Measurements from ENCODE around the gene OR1J1. TPM values are rescaled to one million over a fixed set of nuclear protein-coding genes. Genes with fewer than 3 reads are reported as not detected.

Gene OR1J1
- polyA plus RNA-seq, 10 donors, result not detected

DNA sequence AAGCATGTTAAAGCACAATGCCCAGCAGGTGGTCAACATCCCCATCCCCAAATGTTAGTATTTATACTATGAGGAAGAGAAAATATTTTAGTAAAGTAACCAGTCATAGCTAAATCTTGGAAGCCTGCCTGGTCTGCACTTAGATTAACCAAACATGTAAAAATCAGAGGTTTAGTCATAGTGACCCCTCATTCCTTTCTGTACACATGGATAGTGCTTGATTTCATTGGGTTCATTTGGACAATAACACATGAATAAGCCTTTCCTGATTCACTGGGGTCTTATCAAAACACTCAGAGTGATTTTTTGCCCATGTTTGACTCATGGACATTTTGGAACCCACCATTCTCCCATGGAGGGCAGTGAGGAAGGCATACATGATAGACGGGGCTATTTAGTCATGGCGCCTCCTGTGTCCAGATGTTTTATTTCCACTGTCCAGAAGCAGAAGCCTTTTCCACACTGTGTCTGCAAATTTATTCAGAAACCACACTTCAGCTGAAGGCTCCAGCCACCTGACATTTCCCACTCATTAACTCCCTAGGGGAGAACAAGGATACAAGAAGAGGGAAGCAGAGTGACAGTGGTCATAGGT is 32.5 kb downstream of the OR1J1 start:
- DNase-seq, result peak in 1 of 3 donors; percentile 43

- DNase-seq, result peak in 2 of 3 donors; percentile 12 to 23
These were observed 33.5 kb downstream of the OR1J1 start for GRCh38 chr9:122444041-122444733.

DNA sequence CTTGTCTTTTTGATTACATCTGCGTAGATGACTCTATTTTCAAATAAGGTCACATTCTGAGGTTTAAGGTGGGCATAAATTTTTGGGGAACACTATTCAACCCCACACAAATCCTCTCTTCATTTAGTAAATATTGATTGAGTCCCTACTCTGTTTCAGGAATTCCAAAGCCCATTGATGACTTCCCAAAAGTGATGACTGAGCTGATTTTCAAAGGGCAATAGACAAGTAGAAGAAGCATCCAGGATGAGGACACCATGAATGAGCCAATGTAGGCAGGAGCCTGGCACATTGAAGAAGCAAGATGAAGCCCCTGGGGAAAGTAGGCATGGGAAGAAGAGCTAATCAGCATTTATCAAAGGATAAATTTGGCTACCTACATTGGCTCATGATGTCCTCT is 35.2 kb downstream of the OR1J1 start:
- DNase-seq, result no peak

Other genes starting within 250 kb of the OR1J1 start
- gene LHX6, start 249.0 kb downstream of the OR1J1 start, polyA plus RNA-seq (ENCODE audit: insufficient read length in 10 of 10), result 1 to 10 TPM; 3.3 to 6.8 (median 4.7) TPM
- gene RBM18, start 213.1 kb downstream of the OR1J1 start, polyA plus RNA-seq (ENCODE audit: insufficient read length in 10 of 10), result 10 to 100 TPM; 23.2 to 37.0 (median 29.3) TPM
- gene MRRF, start 213.0 kb downstream of the OR1J1 start, polyA plus RNA-seq (ENCODE audit: insufficient read length in 10 of 10), result 10 to 100 TPM; 21.6 to 40.8 (median 27.7) TPM
- gene PTGS1, start 106.9 kb downstream of the OR1J1 start, polyA plus RNA-seq (ENCODE audit: insufficient read length in 10 of 10), result 10 to 100 TPM in 1 of 10 donors, 1 to 10 TPM in 9; 2.9 to 14.3 (median 5.5) TPM
- gene OR1J2, start 32.9 kb upstream of the OR1J1 start, polyA plus RNA-seq (ENCODE audit: insufficient read length in 10 of 10), result not detected
- not detected for gene OR1J4, start 41.2 kb upstream of the OR1J1 start, polyA plus RNA-seq (ENCODE audit: insufficient read length in 10 of 10)
- not detected for gene OR1N1, start 49.4 kb upstream of the OR1J1 start, polyA plus RNA-seq (ENCODE audit: insufficient read length in 10 of 10)
- gene OR1N2, start 75.2 kb upstream of the OR1J1 start, polyA plus RNA-seq (ENCODE audit: insufficient read length in 10 of 10), result not detected
- under 1 TPM in 8 of 10 donors, not detected in 2; 0.08 to 0.23 (median 0.13) TPM for gene OR1L8, start 105.5 kb upstream of the OR1J1 start, polyA plus RNA-seq (ENCODE audit: insufficient read length in 10 of 10)
- not detected for gene OR1Q1, start 136.8 kb upstream of the OR1J1 start, polyA plus RNA-seq (ENCODE audit: insufficient read length in 10 of 10)
- not detected for gene OR1B1, start 179.7 kb upstream of the OR1J1 start, polyA plus RNA-seq (ENCODE audit: insufficient read length in 10 of 10)
- gene OR1L1, start 183.8 kb upstream of the OR1J1 start, polyA plus RNA-seq (ENCODE audit: insufficient read length in 10 of 10), result not detected
- gene OR1L3, start 197.2 kb upstream of the OR1J1 start, polyA plus RNA-seq (ENCODE audit: insufficient read length in 10 of 10), result not detected
- not detected for gene OR1L4, start 246.1 kb upstream of the OR1J1 start, polyA plus RNA-seq (ENCODE audit: insufficient read length in 10 of 10)